Measurements from ENCODE around the gene SLC1A6. TPM values are rescaled to one million over a fixed set of nuclear protein-coding genes. Genes with fewer than 3 reads are reported as not detected.

The SLC1A6 gene
- not detected in 5 replicates for total RNA-seq (2022; extraction: Qiagen RNA extraction)

DNA sequence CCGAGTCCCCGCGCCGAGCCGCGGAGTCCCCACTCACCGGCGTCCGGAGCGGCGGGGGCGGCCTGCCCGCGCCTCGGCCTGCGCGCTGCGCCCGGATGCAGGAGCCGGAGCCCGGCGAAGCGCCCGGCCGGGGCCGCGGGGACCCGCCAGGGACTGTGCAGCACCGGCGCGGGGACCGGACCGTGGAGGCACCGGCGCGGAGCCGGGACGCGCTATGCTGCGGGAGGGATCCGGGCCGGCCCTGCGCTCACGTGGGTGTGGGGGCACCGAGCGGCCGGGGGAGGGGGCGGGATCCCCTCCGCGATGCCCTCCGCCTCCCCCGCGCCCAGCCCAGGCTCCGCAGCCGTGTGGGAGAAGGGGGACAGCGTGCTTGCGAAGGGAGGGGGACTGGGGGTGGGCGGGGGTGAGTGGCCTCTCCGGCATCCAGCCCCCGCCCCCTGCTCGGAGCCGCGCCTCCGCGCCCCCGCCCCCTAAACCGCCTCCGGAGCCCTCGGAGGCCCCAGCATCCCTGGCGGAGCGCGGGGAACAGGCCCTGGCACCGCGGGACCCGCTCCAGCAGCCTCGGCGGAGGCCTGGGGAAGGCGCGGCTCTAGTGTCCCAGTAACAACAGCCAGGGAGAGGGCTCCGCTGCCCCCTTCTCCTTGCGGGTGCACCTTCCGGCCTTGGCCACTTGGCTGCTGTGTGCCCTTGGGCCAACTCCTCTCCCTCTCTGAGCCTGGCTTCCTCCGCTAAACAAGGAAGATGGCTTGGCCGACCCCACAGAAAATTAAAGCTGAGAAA, at the start of gene SLC1A6:
Gene SLC1A6 (minus strand): TSS at position 389 of the 780 bp plus-strand sequence. CDS start 6,954 bp downstream, outside the sequence.

DNA sequence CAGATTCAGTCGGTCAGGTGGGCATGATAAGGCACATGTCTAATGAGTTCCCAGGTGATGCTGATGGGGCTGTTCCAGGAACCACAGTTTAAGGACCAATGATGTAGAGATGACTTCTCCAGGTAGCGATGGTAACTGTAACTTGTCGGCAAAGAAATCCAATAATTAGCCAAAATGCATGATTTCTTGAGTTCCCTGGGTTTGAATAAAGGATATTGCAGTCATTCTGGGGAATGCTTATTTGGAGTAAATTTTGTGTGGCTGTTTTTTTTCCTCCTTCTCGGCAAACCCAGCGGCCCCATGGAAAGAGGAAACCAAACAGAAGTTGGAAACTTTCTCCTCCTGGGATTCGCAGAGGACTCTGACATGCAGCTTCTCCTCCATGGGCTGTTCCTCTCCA, 38.5 kb downstream of the SLC1A6 start, which contains the start of gene OR7C2:
Gene OR7C2 (plus strand): TSS at position 301 of the 400 bp plus-strand sequence. CDS start 0 bp downstream, at position 301.

Other genes with a start within 250 kb of the SLC1A6 start
- gene ADGRE2, start 201.3 kb downstream of the SLC1A6 start, total RNA-seq (2022; extraction: Qiagen RNA extraction): 0.44 to 1.1 TPM (median 0.56 TPM) in 5 replicates
- not detected in 5 replicates for gene OR7A5, start 144.7 kb downstream of the SLC1A6 start, total RNA-seq (2022; extraction: Qiagen RNA extraction)
- not detected in 5 replicates for gene OR7C1, start 144.7 kb downstream of the SLC1A6 start, total RNA-seq (2022; extraction: Qiagen RNA extraction)
- not detected in 5 replicates for gene OR7A10, start 130.9 kb downstream of the SLC1A6 start, total RNA-seq (2022; extraction: Qiagen RNA extraction)
- not detected in 5 replicates for gene OR7A17, start 93.7 kb downstream of the SLC1A6 start, total RNA-seq (2022; extraction: Qiagen RNA extraction)
- not detected in 5 replicates for gene OR7C2, start 38.4 kb downstream of the SLC1A6 start, total RNA-seq (2022; extraction: Qiagen RNA extraction)
- gene CASP14, start 69.6 kb upstream of the SLC1A6 start, total RNA-seq (2022; extraction: Qiagen RNA extraction): not detected in 5 replicates
- not detected in 5 replicates for gene OR1I1, start 102.3 kb upstream of the SLC1A6 start, total RNA-seq (2022; extraction: Qiagen RNA extraction)
- 15.7 to 20.3 TPM (median 17.5 TPM) in 5 replicates for gene SYDE1, start 127.5 kb upstream of the SLC1A6 start, total RNA-seq (2022; extraction: Qiagen RNA extraction)
- 8.9 to 17.6 TPM (median 15.7 TPM) in 5 replicates for gene NOTCH3, start 221.1 kb upstream of the SLC1A6 start, total RNA-seq (2022; extraction: Qiagen RNA extraction)